ENCODE results near the gene TRPC4AP.
"Not testable (repeated sequence)": the region's sequence is repeated elsewhere in the genome, so short reads cannot be mapped to it uniquely, and the experiment has no call there.

The TRPC4AP gene

GRCh38 chr20:35052616-35053015 lies 40.0 kb downstream of the TRPC4AP start:
- DNase-seq, result not testable (repeated sequence)

- DNase-seq, result no peak
Observed at GRCh38 chr20:35049776-35050352, 42.7 kb downstream of the TRPC4AP start.

GRCh38 chr20:35048739-35049138 lies 43.9 kb downstream of the TRPC4AP start:
- no peak for DNase-seq

GRCh38 chr20:35042268-35042667 lies 50.3 kb downstream of the TRPC4AP start:
- no peak for DNase-seq

GRCh38 chr20:35040646-35041045 lies 52.0 kb downstream of the TRPC4AP start:
- DNase-seq, result no peak

- no peak for DNase-seq
Observed at GRCh38 chr20:35039846-35040489, 52.6 kb downstream of the TRPC4AP start.

- no peak for DNase-seq
Observed at GRCh38 chr20:35039146-35039545, 53.5 kb downstream of the TRPC4AP start.

- no peak for DNase-seq
Observed at GRCh38 chr20:35034145-35034544, 58.5 kb downstream of the TRPC4AP start.

- DNase-seq, result no peak
Observed at GRCh38 chr20:35030136-35030535, 62.5 kb downstream of the TRPC4AP start.

- DNase-seq, result no peak
Observed at GRCh38 chr20:35027301-35027700, 65.3 kb downstream of the TRPC4AP start.

GRCh38 chr20:35025116-35025515 lies 67.5 kb downstream of the TRPC4AP start:
- no peak for DNase-seq

GRCh38 chr20:35023624-35024023 lies 69.0 kb downstream of the TRPC4AP start:
- DNase-seq, result no peak

GRCh38 chr20:35021831-35022230 lies 70.8 kb downstream of the TRPC4AP start:
- DNase-seq, result no peak

- no peak for DNase-seq
Observed at GRCh38 chr20:35021063-35021462, 71.5 kb downstream of the TRPC4AP start.

GRCh38 chr20:35020108-35020928 lies 72.3 kb downstream of the TRPC4AP start:
- DNase-seq, result no peak

GRCh38 chr20:35018590-35019371 lies 73.8 kb downstream of the TRPC4AP start:
- DNase-seq, result no peak

- no peak for DNase-seq
Observed at GRCh38 chr20:35017099-35017835, 75.3 kb downstream of the TRPC4AP start.

- peak; percentile 30 for DNase-seq
Observed at GRCh38 chr20:35015863-35016193, 76.8 kb downstream of the TRPC4AP start.

GRCh38 chr20:35014537-35014936 lies 78.1 kb downstream of the TRPC4AP start:
- no peak for DNase-seq

- DNase-seq, result peak; percentile 52
Observed at GRCh38 chr20:35013421-35014411, 78.9 kb downstream of the TRPC4AP start.

Measured in activated CD8-positive, alpha-beta memory T cell treated with anti-CD3 and anti-CD28 coated beads for 24 hours (primary cell).